DND-41 (cell line): ENCODE measurements around the gene TTC28.
"Not testable (repeated sequence)": the region's sequence is repeated elsewhere in the genome, so short reads cannot be mapped to it uniquely, and the experiment has no call there.

ENCODE experiments used
- ATAC-seq: fragments of 200-7000 bp; cut with Tn5 transposase; 3 replicates; pipeline ENCODE4 v1.9.1; 2021; ENCODE audit warnings: low read depth; ENCODE audit not compliant: insufficient read depth
- DNase-seq: peaks from one replicate; pipeline ENCODE4 v3.0.0-alpha.2; 2020
- H2AFZ ChIP-seq: 2 replicates; pipeline ENCODE4 v1.6.0; 2012; ENCODE audit warnings: low read depth, low read length
- H3K27ac ChIP-seq: 2 replicates; pipeline ENCODE4 v1.5.1; 2012; ENCODE audit warnings: low read length, inconsistent platforms
- H3K27me3 ChIP-seq: fragments of 200-600 bp; sonication (generic); 2 replicates; pipeline ENCODE4 v1.6.0; 2012; ENCODE audit warnings: low read length, mild to moderate bottlenecking, inconsistent platforms; ENCODE audit not compliant: insufficient read depth, poor library complexity
- H3K36me3 ChIP-seq: 2 replicates; pipeline ENCODE4 v1.5.1; 2012; ENCODE audit warnings: low read length, inconsistent platforms; ENCODE audit not compliant: insufficient read depth
- H3K4me1 ChIP-seq: 2 replicates; pipeline ENCODE4 v1.5.1; 2012; ENCODE audit warnings: mild to moderate bottlenecking, low read length; ENCODE audit not compliant: insufficient read depth
- H3K4me2 ChIP-seq: 2 replicates; pipeline ENCODE4 v1.6.0; 2012; ENCODE audit warnings: mild to moderate bottlenecking, moderate library complexity, low read length, inconsistent platforms; ENCODE audit not compliant: insufficient read depth
- H3K4me3 ChIP-seq, 2 experiments: fragments of 200-600 bp in 1 of 2; shearing (Covaris generic) in 1 of 2; 2 replicates each; pipeline ENCODE4 v1.5.1; 2012 to 2016; ENCODE audit warnings: inconsistent platforms in 2 of 2, low read length in 2 of 2, mild to moderate bottlenecking in 2 of 2, low read depth in 1 of 2, moderate library complexity in 1 of 2
- H3K79me2 ChIP-seq: 2 replicates; pipeline ENCODE4 v1.6.0; 2012; ENCODE audit warnings: low read length, inconsistent platforms; ENCODE audit not compliant: insufficient read depth
- H3K9ac ChIP-seq: 2 replicates; pipeline ENCODE4 v1.6.0; 2012; ENCODE audit warnings: low read depth, mild to moderate bottlenecking, inconsistent platforms, low read length, moderate library complexity
- H3K9me3 ChIP-seq: 2 replicates; pipeline ENCODE4 v1.5.1; 2012; ENCODE audit warnings: low read length, moderate library complexity, mild to moderate bottlenecking, inconsistent platforms; ENCODE audit not compliant: insufficient read depth, severe bottlenecking
- H4K20me1 ChIP-seq: 2 replicates; pipeline ENCODE4 v1.6.0; 2012; ENCODE audit warnings: low read length; ENCODE audit not compliant: insufficient read depth
- EZH2 ChIP-seq: IDR thresholded peaks from 3 replicates; pipeline ENCODE4 v1.6.1; 2012; ENCODE audit warnings: borderline replicate concordance, low read depth, mild to moderate bottlenecking, moderate library complexity, low read length, inconsistent platforms; ENCODE audit not compliant: severe bottlenecking
- TF ChIP-seq, protein P1 (sequence below): IDR thresholded peaks from 2 replicates; pipeline ENCODE4 v1.5.1; 2012; ENCODE audit warnings: borderline replicate concordance, low read length, moderate library complexity, mild to moderate bottlenecking; ENCODE audit not compliant: poor library complexity, severe bottlenecking; ENCODE audit errors: extremely low read depth

TTC28 gene

DNA sequence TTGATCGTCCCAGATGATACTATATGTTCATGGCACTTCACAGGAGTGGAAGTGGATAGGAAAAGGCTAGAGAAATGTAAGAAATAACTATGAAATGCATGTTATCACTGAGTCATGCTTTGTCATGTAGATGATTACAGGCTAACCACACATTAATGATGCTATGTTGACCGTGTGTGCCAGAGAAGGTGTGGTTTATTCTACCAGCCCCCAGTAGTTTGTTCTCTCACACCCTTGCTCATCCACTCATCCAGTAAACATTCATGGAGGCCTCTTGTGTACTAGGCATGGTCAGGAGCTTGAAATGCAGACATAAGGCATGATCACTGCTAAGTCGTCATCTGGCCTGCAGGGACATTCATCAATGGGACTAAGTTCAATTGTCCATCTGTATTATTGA lies 607.6 kb downstream of the TTC28 start:
- H3K9me3 ChIP-seq, result no peaks in the 10 kb centered on the region
- TF ChIP-seq, protein P1, sequence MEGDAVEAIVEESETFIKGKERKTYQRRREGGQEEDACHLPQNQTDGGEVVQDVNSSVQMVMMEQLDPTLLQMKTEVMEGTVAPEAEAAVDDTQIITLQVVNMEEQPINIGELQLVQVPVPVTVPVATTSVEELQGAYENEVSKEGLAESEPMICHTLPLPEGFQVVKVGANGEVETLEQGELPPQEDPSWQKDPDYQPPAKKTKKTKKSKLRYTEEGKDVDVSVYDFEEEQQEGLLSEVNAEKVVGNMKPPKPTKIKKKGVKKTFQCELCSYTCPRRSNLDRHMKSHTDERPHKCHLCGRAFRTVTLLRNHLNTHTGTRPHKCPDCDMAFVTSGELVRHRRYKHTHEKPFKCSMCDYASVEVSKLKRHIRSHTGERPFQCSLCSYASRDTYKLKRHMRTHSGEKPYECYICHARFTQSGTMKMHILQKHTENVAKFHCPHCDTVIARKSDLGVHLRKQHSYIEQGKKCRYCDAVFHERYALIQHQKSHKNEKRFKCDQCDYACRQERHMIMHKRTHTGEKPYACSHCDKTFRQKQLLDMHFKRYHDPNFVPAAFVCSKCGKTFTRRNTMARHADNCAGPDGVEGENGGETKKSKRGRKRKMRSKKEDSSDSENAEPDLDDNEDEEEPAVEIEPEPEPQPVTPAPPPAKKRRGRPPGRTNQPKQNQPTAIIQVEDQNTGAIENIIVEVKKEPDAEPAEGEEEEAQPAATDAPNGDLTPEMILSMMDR, result no peak
- TF ChIP-seq EZH2, result no peak
- H3K4me2 ChIP-seq, result no peak overlapping the region
- H3K4me3 ChIP-seq, result no peak overlapping the region
- H3K36me3 ChIP-seq, result peaks cover 41% of the 10 kb centered on the region
- no peak overlapping the region for H2AFZ ChIP-seq
- H3K79me2 ChIP-seq, result 0 out of 2 replicates have a peak, but pooled peaks cover 2% of the 10 kb centered on the region
- no peaks in the 10 kb centered on the region for H3K4me1 ChIP-seq
- H3K27me3 ChIP-seq, result no peaks in the 10 kb centered on the region
- DNase-seq, result no peak
- no peak overlapping the region for H3K27ac ChIP-seq
- H4K20me1 ChIP-seq, result no peaks in the 10 kb centered on the region
- ATAC-seq, result no peak
- no peak overlapping the region for H3K9ac ChIP-seq

DNA sequence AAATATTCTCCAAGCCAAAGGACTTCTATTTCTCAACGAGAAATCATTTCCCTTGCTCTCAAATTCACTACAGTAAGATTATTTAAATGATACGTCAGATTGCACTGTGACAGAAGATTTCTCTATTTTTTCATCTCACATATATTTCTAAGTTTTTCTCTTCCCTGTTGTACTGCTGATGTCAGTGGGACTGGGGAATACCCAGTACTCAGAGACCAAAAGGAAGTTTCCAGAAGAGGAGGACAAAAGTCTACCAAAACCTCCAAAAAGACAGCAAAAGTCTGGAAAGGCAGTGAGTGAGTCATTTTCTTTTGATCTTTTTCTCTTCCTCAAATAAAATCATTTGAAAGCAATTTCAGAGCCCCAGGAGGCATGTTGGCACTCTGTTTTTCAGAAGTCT lies 610.8 kb downstream of the TTC28 start:
- H3K27ac ChIP-seq, result no peak overlapping the region
- H3K79me2 ChIP-seq, result peaks cover 2% of the 10 kb centered on the region; the same call in 1 of the 2 replicates
- peaks cover 63% of the 10 kb centered on the region for H3K36me3 ChIP-seq
- ATAC-seq, result no peak
- no peak overlapping the region for H3K9ac ChIP-seq
- DNase-seq, result no peak
- H3K4me2 ChIP-seq, result no peak overlapping the region
- peaks cover 6% of the 10 kb centered on the region for H3K9me3 ChIP-seq
- H2AFZ ChIP-seq, result no peak overlapping the region
- no peak overlapping the region for H3K4me3 ChIP-seq
- H4K20me1 ChIP-seq, result no peaks in the 10 kb centered on the region
- TF ChIP-seq EZH2, result no peak
- TF ChIP-seq, protein P1, result no peak
- H3K27me3 ChIP-seq, result no peaks in the 10 kb centered on the region
- no peaks in the 10 kb centered on the region for H3K4me1 ChIP-seq

DNA sequence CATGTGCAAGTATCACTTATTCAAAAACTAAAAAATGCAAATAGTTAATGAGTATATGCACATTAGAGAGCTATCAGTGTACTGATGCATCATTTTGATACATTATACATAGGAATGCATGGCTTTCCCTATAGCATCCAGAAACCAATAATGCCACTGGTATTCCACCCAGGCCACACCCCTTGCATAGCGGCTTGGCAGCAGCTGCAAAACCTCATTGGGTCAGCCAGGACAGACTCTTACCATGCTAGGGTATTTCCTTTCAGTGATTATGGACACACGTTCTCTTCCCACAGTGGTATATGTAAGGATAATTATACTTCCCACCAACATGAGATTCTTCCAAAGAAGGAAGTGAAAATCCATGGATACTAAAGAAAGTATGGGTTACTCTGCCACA lies 614.7 kb downstream of the TTC28 start:
- DNase-seq (no peak), ATAC-seq (no peak)
- H3K9ac ChIP-seq, result no peak overlapping the region
- H3K36me3 ChIP-seq, result peaks cover 54% of the 10 kb centered on the region
- peaks cover 25% of the 10 kb centered on the region for H3K9me3 ChIP-seq
- no peak overlapping the region for H3K4me2 ChIP-seq
- H3K4me1 ChIP-seq, result peaks cover 8% of the 10 kb centered on the region
- no peaks in the 10 kb centered on the region for H4K20me1 ChIP-seq
- H2AFZ ChIP-seq, result no peak overlapping the region
- H3K4me3 ChIP-seq, result no peak overlapping the region
- no peaks in the 10 kb centered on the region for H3K27me3 ChIP-seq
- TF ChIP-seq EZH2, result no peak
- TF ChIP-seq, protein P1, result no peak
- H3K79me2 ChIP-seq, result no peaks in the 10 kb centered on the region; the same call in 1 of the 2 replicates
- no peak overlapping the region for H3K27ac ChIP-seq

DNA sequence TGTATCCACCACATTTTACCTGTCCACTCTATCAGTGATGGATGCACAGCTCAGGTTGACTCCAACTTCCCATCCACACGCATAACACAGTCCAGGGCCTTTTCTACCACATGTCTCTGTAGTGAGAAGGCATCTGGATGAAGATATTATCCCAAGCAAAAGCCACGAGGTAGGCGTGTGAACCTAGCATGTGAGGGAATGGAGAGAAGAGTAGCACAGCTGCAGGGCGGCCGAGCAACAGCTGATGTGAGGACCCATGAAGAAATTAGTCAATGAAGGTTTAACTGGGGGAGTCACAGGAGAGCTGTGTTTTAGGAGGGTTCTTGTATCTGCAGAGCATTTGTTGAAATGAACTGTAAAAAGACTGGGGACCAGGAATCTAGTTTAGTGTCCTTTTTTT lies 616.0 kb downstream of the TTC28 start:
- Histone ChIP-seq H3K36me3 (peaks cover 54% of the 10 kb centered on the region), H3K79me2 (no peaks in the 10 kb centered on the region; the same call in 1 of the 2 replicates), H4K20me1 (no peaks in the 10 kb centered on the region), H3K4me1 (peaks cover 8% of the 10 kb centered on the region), H2AFZ (no peak overlapping the region), H3K4me3 (no peak overlapping the region), H3K27me3 (no peaks in the 10 kb centered on the region), H3K27ac (no peak overlapping the region), H3K4me2 (no peak overlapping the region), H3K9me3 (peaks cover 25% of the 10 kb centered on the region), H3K9ac (no peak overlapping the region)
- no peak for ATAC-seq
- no peak for DNase-seq
- TF ChIP-seq, protein P1, result no peak

DNA sequence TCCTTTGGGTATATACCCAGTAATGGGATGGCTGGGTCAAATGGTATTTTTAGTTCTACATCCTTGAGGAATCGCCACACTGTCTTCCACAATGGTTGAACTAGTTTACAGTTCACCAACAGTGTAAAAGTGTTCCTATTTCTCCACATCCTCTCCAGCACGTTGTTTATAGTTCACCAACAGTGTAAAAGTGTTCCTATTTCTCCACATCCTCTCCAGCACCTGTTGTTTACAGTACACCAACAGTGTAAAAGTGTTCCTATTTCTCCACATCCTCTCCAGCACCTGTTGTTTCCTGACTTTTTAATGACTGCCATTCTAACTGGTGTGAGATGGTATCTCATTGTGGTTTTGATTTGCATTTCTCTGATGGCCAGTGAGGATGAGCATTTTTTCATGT lies 619.0 kb downstream of the TTC28 start:
- not testable (repeated sequence) for H3K4me1 ChIP-seq, H3K4me3 ChIP-seq, DNase-seq, H3K4me2 ChIP-seq, H4K20me1 ChIP-seq, H3K9ac ChIP-seq, H3K79me2 ChIP-seq, H3K27me3 ChIP-seq, H2AFZ ChIP-seq
- ATAC-seq, result peak; percentile 66
- Histone ChIP-seq H3K27ac (peak overlapping the region; percentile 60; the same call in 1 of the 2 replicates), H3K9me3 (peaks cover 25% of the 10 kb centered on the region), H3K36me3 (peaks cover 33% of the 10 kb centered on the region)
